Measurements from ENCODE around the gene CDH11.

The CDH11 gene

DNA sequence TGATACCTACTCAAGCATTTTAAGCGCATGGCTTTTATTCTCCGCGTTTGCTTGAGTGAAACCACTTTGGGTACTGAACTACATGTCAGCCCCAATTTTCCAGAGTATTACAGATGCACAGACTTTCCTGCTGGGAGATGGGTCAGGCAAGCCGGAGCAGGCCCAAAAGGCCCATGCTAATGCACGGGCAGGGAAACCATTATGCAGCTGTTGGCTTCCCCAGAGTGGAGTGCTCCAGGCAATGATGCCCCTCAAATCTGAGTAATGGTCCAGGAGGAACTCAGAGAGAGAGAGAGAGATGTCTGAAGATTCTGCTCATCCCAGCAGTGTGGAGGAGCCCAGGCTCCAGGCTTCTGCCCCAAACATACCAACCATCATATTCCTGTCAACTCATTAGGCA is 80.2 kb downstream of the CDH11 start:
- TF ChIP-seq, protein P1, sequence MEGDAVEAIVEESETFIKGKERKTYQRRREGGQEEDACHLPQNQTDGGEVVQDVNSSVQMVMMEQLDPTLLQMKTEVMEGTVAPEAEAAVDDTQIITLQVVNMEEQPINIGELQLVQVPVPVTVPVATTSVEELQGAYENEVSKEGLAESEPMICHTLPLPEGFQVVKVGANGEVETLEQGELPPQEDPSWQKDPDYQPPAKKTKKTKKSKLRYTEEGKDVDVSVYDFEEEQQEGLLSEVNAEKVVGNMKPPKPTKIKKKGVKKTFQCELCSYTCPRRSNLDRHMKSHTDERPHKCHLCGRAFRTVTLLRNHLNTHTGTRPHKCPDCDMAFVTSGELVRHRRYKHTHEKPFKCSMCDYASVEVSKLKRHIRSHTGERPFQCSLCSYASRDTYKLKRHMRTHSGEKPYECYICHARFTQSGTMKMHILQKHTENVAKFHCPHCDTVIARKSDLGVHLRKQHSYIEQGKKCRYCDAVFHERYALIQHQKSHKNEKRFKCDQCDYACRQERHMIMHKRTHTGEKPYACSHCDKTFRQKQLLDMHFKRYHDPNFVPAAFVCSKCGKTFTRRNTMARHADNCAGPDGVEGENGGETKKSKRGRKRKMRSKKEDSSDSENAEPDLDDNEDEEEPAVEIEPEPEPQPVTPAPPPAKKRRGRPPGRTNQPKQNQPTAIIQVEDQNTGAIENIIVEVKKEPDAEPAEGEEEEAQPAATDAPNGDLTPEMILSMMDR (conservative IDR thresholded peaks at IDR 0.05; ENCODE audit: low read depth, low read length), result no peak
- DNase-seq (ENCODE audit: low read depth), result no peak
- H3K4me3 ChIP-seq (ENCODE audit: low read length), result no peak overlapping the region

DNA sequence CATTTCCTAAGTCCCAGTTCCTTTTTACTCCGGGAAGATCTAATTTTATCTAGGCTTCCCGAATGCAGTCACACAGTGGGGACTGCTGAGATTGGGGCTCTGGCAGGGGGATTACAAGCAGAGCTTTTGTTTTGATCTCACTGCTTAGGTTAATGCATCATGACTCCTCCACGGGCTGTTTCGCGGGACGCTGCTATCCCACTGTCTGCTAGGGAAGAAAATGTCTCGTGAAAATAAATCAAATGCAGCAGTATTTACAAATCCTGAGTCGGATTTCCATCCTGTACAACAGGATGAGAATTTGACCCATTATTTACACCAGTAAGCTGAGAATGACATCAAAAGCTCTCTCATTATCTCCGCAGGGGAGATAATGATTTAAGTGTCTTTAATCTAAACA is 83.8 kb downstream of the CDH11 start:
- TF ChIP-seq, protein P1 (conservative IDR thresholded peaks at IDR 0.05; ENCODE audit: low read depth, low read length), result no peak
- no peak for DNase-seq (ENCODE audit: low read depth)

DNA sequence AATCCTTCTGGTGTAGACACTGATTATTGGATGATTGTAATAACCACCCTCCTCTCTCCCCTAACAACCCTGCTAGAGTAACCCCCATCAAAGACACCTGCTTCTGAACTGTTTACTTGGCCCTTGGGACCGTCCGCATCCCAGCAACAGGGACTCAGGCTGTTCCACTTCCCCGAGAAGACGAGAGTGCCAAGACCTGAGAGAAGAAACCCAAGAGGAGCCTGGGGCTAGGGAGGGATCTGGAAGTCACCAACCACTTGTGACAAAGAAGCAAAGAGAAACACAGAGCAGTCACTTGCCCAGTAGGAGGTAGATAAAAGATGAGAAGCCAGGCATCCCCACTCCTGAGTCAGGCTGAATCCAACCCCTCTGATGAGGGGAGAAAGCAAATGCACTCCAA is 84.3 kb downstream of the CDH11 start:
- TF ChIP-seq, protein P1 (conservative IDR thresholded peaks at IDR 0.05; ENCODE audit: low read depth, low read length), result no peak
- H3K4me3 ChIP-seq (ENCODE audit: low read length), result no peak overlapping the region
- DNase-seq (ENCODE audit: low read depth), result no peak

More for the DNA sequence above, 83.8 kb downstream of the CDH11 start:
- no peak overlapping the region for H3K4me3 ChIP-seq (ENCODE audit: low read length)

DNA sequence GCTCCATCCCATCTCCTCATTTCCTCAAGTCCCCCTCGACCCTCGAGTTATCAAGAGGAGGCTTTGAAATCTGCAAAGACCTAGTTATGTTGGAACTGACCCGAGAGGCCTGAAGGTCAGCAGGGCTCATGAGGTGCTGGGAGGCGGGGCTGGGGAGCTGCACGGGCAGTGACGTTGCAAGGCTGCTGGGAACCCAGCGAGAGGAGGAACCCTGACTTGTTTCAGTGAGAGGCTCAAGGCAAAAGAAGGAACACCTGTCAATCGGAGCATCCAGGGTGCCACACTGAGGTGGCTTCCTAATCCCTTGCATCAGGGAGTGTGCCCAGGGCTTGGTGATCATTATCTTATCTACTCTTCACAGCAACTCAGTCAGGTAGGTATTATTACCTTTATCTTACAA is 86.9 kb downstream of the CDH11 start:
- DNase-seq (ENCODE audit: low read depth), result no peak
- TF ChIP-seq, protein P1 (conservative IDR thresholded peaks at IDR 0.05; ENCODE audit: low read depth, low read length), result no peak

DNA sequence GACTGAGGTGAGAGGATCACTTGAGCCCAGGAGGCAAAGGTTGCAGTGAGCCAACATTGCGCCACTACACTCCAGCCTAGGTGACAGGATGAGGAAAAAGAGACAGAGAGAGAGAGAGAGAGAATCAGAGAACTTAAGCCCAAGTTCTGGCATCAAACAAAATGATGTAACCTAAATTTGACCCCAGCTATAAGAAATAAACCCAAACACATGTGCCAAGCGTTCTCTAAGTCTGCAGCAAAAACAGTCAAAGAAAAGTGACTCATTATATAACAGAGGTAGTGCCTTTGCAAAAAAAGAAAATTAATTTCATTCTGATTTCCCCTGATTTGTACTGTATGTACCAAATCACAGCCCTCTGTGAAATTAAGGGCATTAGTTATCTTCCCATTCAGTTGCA is 89.5 kb downstream of the CDH11 start:
- DNase-seq (ENCODE audit: low read depth), result peak; percentile 49
- H3K4me3 ChIP-seq (ENCODE audit: low read length), result no peak overlapping the region
- TF ChIP-seq, protein P1 (conservative IDR thresholded peaks at IDR 0.05; ENCODE audit: low read depth, low read length), result no peak

More for the DNA sequence above, 86.9 kb downstream of the CDH11 start:
- no peak overlapping the region for H3K4me3 ChIP-seq (ENCODE audit: low read length)

DNA sequence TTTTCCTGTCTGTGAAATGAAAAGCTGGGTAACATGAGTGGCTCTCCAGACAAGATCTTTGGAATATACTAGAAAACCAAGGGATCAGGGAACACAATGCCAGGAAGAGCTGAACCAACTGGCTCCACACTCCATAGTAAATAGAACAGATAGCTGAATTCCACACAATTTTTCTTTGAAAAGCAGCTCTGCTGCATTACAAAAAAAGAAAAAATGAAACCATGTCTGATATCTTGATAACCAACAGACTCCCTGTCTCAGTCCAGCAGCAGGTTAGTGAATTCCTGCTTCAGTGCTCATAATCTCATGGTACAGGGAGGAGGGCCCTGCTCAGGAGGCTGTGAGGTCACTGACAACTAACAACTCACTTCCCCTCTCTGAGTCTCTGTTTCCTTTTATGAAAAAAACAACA is 97.1 kb downstream of the CDH11 start:
- TF ChIP-seq, protein P1 (conservative IDR thresholded peaks at IDR 0.05; ENCODE audit: low read depth, low read length), result no peak
- peak; percentile 55 for DNase-seq (ENCODE audit: low read depth)
- H3K4me3 ChIP-seq (ENCODE audit: low read length), result no peak overlapping the region

DNA sequence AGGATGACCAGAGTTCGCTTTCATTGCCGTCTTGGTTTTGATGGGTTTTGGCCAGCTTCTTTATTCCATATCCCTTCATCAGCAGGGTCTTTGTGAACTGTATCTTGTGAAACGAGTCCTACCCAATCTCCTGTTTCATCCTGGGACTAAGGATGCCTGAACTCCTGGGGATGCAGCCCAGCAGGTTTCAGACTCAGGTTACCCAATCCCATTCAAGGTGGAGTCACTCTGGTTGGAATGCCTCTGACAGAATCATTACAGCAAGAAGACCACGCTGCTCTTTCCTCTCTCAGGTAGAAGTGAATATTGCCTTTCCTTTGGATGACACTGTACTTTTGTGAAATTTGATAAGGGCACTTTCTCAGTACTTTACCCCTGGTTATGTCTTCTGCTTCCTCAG is 98.1 kb downstream of the CDH11 start:
- TF ChIP-seq, protein P1 (conservative IDR thresholded peaks at IDR 0.05; ENCODE audit: low read depth, low read length), result no peak
- H3K4me3 ChIP-seq (ENCODE audit: low read length), result no peak overlapping the region
- DNase-seq (ENCODE audit: low read depth), result no peak

Measured in retinal pigment epithelial cell (primary cell).